Measurements from ENCODE around the gene ACTR10.
A peak's percentile ranks its signal among the peaks of the same experiment; 100 is the strongest.

The ACTR10 gene

DNA sequence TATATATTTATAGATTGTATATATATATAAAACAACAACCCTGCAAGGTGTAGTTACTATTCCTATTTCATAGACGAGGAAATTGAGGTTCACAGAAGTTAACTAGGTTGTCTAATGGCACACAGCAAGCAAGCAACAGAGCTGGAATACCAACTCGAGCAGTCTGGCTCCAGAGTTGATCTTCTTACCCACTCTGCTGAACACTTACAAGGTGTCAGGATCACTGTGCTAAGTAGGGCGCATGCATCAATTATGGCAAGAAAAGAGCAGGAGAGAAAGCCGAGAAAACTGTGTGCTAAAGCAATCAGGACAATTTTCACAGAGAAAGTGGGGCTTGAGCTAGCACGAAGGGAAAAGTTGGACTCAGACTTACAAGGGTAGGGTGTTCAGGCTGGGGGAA is 32.1 kb upstream of the ACTR10 start:
- Histone ChIP-seq H3K27ac (ENCODE audit: extremely low read depth, low read depth, low read length) (no peak overlapping the region), H3K4me1 (ENCODE audit: control insufficient read depth, insufficient read depth, low read length) (no peaks in the 10 kb centered on the region), H3K9me3 (ENCODE audit: control insufficient read depth, insufficient read depth, low read depth, low read length) (no peaks in the 10 kb centered on the region), H3K36me3 (ENCODE audit: control insufficient read depth in 2 of 2, insufficient read depth in 1 of 2, low read length in 2 of 2) (no peaks in the 10 kb centered on the region), H3K4me3 (ENCODE audit: low read depth, low read length) (no peak overlapping the region)
- TF ChIP-seq ZNF768 (tag by site-specific recombination; IDR thresholded peaks at IDR 0.05) (no peak), ZNF600 (tag by site-specific recombination; IDR thresholded peaks at IDR 0.05) (no peak), ZNF530 (tag by site-specific recombination; IDR thresholded peaks at IDR 0.05; ENCODE audit: low read depth) (no peak), ZBTB21 (tag by site-specific recombination; IDR thresholded peaks at IDR 0.05) (no peak), ZNF404 (tag by site-specific recombination; IDR thresholded peaks at IDR 0.05) (no peak), GLIS1 (tag by site-specific recombination; IDR thresholded peaks at IDR 0.05) (no peak), TRIM28 (IDR thresholded peaks at IDR 0.05; ENCODE audit: borderline replicate concordance, low read length) (no peak), OSR2 (tag by site-specific recombination; IDR thresholded peaks at IDR 0.05) (no peak), ZSCAN16 (tag by site-specific recombination; IDR thresholded peaks at IDR 0.05) (no peak), ZNF426 (tag by site-specific recombination; IDR thresholded peaks at IDR 0.05) (no peak), ZNF335 (tag by site-specific recombination; conservative IDR thresholded peaks at IDR 0.05) (no peak), ZNF624 (tag by site-specific recombination; IDR thresholded peaks at IDR 0.05) (no peak), ZNF785 (tag by site-specific recombination; IDR thresholded peaks at IDR 0.05) (no peak), ZNF146 (tag by site-specific recombination; IDR thresholded peaks at IDR 0.05) (no peak), ZNF544 (tag by site-specific recombination; IDR thresholded peaks at IDR 0.05) (no peak), GFI1B (tag by site-specific recombination; IDR thresholded peaks at IDR 0.05) (no peak), KLF1 (tag by site-specific recombination; IDR thresholded peaks at IDR 0.05) (no peak)
- TF ChIP-seq, protein P1, sequence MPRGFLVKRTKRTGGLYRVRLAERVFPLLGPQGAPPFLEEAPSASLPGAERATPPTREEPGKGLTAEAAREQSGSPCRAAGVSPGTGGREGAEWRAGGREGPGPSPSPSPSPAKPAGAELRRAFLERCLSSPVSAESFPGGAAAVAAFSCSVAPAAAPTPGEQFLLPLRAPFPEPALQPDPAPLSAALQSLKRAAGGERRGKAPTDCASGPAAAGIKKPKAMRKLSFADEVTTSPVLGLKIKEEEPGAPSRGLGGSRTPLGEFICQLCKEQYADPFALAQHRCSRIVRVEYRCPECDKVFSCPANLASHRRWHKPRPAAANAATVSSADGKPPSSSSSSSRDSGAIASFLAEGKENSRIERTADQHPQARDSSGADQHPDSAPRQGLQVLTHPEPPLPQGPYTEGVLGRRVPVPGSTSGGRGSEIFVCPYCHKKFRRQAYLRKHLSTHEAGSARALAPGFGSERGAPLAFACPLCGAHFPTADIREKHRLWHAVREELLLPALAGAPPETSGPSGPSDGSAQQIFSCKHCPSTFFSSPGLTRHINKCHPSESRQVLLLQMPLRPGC (tag by site-specific recombination; IDR thresholded peaks at IDR 0.05) = no peak
- TF ChIP-seq, protein P2, sequence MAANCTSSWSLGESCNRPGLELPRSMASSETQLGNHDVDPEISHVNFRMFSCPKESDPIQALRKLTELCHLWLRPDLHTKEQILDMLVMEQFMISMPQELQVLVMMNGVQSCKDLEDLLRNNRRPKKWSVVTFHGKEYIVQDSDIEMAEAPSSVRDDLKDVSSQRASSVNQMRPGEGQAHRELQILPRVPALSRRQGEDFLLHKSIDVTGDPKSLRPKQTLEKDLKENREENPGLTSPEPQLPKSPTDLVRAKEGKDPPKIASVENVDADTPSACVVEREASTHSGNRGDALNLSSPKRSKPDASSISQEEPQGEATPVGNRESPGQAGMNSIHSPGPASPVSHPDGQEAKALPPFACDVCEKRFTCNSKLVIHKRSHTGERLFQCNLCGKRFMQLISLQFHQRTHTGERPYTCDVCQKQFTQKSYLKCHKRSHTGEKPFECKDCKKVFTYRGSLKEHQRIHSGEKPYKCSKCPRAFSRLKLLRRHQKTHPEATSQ (tag by site-specific recombination; IDR thresholded peaks at IDR 0.05) = no peak
- TF ChIP-seq, protein P3, sequence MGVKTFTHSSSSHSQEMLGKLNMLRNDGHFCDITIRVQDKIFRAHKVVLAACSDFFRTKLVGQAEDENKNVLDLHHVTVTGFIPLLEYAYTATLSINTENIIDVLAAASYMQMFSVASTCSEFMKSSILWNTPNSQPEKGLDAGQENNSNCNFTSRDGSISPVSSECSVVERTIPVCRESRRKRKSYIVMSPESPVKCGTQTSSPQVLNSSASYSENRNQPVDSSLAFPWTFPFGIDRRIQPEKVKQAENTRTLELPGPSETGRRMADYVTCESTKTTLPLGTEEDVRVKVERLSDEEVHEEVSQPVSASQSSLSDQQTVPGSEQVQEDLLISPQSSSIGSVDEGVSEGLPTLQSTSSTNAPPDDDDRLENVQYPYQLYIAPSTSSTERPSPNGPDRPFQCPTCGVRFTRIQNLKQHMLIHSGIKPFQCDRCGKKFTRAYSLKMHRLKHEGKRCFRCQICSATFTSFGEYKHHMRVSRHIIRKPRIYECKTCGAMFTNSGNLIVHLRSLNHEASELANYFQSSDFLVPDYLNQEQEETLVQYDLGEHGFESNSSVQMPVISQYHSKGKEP (tag by site-specific recombination; IDR thresholded peaks at IDR 0.05) = no peak
- POLR2A ChIA-PET = no interaction called here
- CTCF ChIA-PET = interaction anchor here (0.7 to 7.0 kb wide), 5 partner anchors 13 to 60 kb away, joined by 3 to 72 read pairs (median 4); no protein-coding TSS in a partner anchor

DNA sequence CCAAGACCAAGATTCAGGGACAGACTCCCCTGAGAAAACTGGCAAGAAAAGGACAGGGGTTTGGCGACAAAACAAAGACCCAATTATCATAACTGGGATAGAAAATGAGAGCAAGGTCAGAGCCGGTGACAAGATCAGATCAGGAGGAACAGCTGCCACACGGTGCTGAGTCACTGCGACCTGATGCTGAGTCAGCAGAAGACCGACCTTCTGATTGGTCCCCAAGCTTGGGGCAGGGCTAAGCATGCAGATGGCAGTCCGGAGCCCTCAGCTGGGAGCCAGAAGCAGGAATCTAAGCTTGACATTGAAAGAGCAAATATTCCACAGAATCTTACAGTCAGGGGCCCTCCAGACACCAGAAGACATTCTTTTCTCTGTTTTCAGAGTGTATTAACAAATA is 28.9 kb upstream of the ACTR10 start:
- Histone ChIP-seq H3K27ac (ENCODE audit: extremely low read depth, low read depth, low read length) (no peak overlapping the region), H3K4me1 (ENCODE audit: control insufficient read depth, insufficient read depth, low read length) (no peaks in the 10 kb centered on the region), H3K36me3 (ENCODE audit: control insufficient read depth in 2 of 2, insufficient read depth in 1 of 2, low read length in 2 of 2) (no peaks in the 10 kb centered on the region), H3K4me3 (ENCODE audit: low read depth, low read length) (no peak overlapping the region), H3K9me3 (ENCODE audit: control insufficient read depth, insufficient read depth, low read depth, low read length) (no peaks in the 10 kb centered on the region)
- ChIA-PET CTCF (interaction anchor here (0.6 kb wide), 1 partner anchor 287 kb away, joined by 4 read pairs; no protein-coding TSS in a partner anchor), POLR2A (interaction anchor here (0.5 to 1.0 kb wide), 2 partner anchors 24 to 30 kb away, joined by 3 read pairs; no protein-coding TSS in a partner anchor)
- TF ChIP-seq ZNF792 (tag by site-specific recombination; IDR thresholded peaks at IDR 0.05) (no peak), ZNF292 (tag by site-specific recombination; IDR thresholded peaks at IDR 0.05; ENCODE audit: borderline replicate concordance, low read depth) (no peak), GLI2 (tag by site-specific recombination; IDR thresholded peaks at IDR 0.05; ENCODE audit: borderline replicate concordance, low read depth) (no peak), ZBTB7A (tag by site-specific recombination; IDR thresholded peaks at IDR 0.05; ENCODE audit: low read depth) (no peak), ZNF394 (tag by site-specific recombination; IDR thresholded peaks at IDR 0.05; ENCODE audit: borderline replicate concordance) (no peak; the same call in 1 of the 2 replicates), ZBTB17 (tag by site-specific recombination; IDR thresholded peaks at IDR 0.05) (peak; percentile 95), ZNF521 (tag by site-specific recombination; IDR thresholded peaks at IDR 0.05) (no peak), OSR2 (tag by site-specific recombination; IDR thresholded peaks at IDR 0.05) (no peak), ZNF140 (tag by site-specific recombination; IDR thresholded peaks at IDR 0.05) (no peak)
- TF ChIP-seq, protein P4, sequence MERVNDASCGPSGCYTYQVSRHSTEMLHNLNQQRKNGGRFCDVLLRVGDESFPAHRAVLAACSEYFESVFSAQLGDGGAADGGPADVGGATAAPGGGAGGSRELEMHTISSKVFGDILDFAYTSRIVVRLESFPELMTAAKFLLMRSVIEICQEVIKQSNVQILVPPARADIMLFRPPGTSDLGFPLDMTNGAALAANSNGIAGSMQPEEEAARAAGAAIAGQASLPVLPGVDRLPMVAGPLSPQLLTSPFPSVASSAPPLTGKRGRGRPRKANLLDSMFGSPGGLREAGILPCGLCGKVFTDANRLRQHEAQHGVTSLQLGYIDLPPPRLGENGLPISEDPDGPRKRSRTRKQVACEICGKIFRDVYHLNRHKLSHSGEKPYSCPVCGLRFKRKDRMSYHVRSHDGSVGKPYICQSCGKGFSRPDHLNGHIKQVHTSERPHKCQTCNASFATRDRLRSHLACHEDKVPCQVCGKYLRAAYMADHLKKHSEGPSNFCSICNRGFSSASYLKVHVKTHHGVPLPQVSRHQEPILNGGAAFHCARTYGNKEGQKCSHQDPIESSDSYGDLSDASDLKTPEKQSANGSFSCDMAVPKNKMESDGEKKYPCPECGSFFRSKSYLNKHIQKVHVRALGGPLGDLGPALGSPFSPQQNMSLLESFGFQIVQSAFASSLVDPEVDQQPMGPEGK (tag by site-specific recombination; IDR thresholded peaks at IDR 0.05) = no peak
- TF ChIP-seq, protein P5, sequence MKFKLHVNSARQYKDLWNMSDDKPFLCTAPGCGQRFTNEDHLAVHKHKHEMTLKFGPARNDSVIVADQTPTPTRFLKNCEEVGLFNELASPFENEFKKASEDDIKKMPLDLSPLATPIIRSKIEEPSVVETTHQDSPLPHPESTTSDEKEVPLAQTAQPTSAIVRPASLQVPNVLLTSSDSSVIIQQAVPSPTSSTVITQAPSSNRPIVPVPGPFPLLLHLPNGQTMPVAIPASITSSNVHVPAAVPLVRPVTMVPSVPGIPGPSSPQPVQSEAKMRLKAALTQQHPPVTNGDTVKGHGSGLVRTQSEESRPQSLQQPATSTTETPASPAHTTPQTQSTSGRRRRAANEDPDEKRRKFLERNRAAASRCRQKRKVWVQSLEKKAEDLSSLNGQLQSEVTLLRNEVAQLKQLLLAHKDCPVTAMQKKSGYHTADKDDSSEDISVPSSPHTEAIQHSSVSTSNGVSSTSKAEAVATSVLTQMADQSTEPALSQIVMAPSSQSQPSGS (tag by site-specific recombination; IDR thresholded peaks at IDR 0.05; ENCODE audit: low read depth) = no peak
